GM23338 (cell line): ENCODE measurements around the gene PTPRN2. TPM values are rescaled to one million over a fixed set of nuclear protein-coding genes. Genes with fewer than 3 reads are reported as not detected.

Source experiments
- ATAC-seq: fragments of 200-7000 bp; cut with Tn5 transposase; 3 replicates; pipeline ENCODE4 v1.9.1; 2020
- DNase-seq: peaks from one replicate; pipeline ENCODE4 v3.0.0-alpha.2; 2015; ENCODE audit warnings: low spot score
- H2AFZ ChIP-seq: fragments of 200-600 bp; sonication (generic); 2 replicates; pipeline ENCODE4 v1.8.0; 2016; ENCODE audit warnings: antibody characterized with exemption, mild to moderate bottlenecking, moderate library complexity
- H3F3A ChIP-seq: fragments of 200-600 bp; sonication (generic); replicated peaks from 2 replicates; pipeline ENCODE4 v1.8.0; 2017; ENCODE audit warnings: antibody characterized with exemption, mixed run types, low read depth
- H3K27ac ChIP-seq: fragments of 200-600 bp; sonication (generic); 2 replicates; pipeline ENCODE4 v1.6.1; 2016; ENCODE audit warnings: low read depth
- H3K27me3 ChIP-seq: fragments of 200-600 bp; sonication (generic); 2 replicates; pipeline ENCODE4 v1.8.0; 2016; ENCODE audit warnings: mild to moderate bottlenecking, mixed run types, moderate library complexity; ENCODE audit not compliant: insufficient read depth
- H3K36me3 ChIP-seq: fragments of 200-600 bp; sonication (generic); 2 replicates; pipeline ENCODE4 v1.8.0; 2016; ENCODE audit warnings: mild to moderate bottlenecking; ENCODE audit not compliant: insufficient read depth
- H3K4me1 ChIP-seq: fragments of 200-600 bp; sonication (generic); 2 replicates; pipeline ENCODE4 v1.8.0; 2016; ENCODE audit warnings: mild to moderate bottlenecking, moderate library complexity; ENCODE audit not compliant: insufficient read depth
- H3K4me2 ChIP-seq: fragments of 200-600 bp; sonication (generic); 2 replicates; pipeline ENCODE4 v1.7.1; 2017; ENCODE audit warnings: mixed run types
- H3K4me3 ChIP-seq: fragments of 200-600 bp; sonication (generic); 2 replicates; pipeline ENCODE4 v1.6.1; 2016; ENCODE audit warnings: mixed run types
- H3K79me2 ChIP-seq: fragments of 200-600 bp; sonication (generic); replicated peaks from 2 replicates; pipeline ENCODE4 v1.8.0; 2017; ENCODE audit warnings: mild to moderate bottlenecking; ENCODE audit not compliant: insufficient read depth
- H3K9me2 ChIP-seq: fragments of 200-600 bp; sonication (generic); 2 replicates; pipeline ENCODE4 v1.8.0; 2017; ENCODE audit not compliant: insufficient read depth
- H4K20me1 ChIP-seq: fragments of 200-600 bp; sonication (generic); replicated peaks from 2 replicates; pipeline ENCODE4 v1.8.0; 2017; ENCODE audit warnings: mild to moderate bottlenecking; ENCODE audit not compliant: insufficient read depth
- H3K27ac Mint-ChIP-seq: 2 replicates; pipeline ENCODE4 v1.8.0; 2020; ENCODE audit warnings: inconsistent platforms, mild to moderate bottlenecking, moderate library complexity, mixed read lengths
- H3K27me3 Mint-ChIP-seq: 3 replicates; pipeline ENCODE4 v1.8.0; 2022; ENCODE audit warnings: low read depth, mild to moderate bottlenecking, moderate library complexity, mixed read lengths, inconsistent platforms; ENCODE audit not compliant: insufficient read depth, poor library complexity
- H3K36me3 Mint-ChIP-seq: 3 replicates; pipeline ENCODE4 v1.8.0; 2021; ENCODE audit warnings: low read depth, mild to moderate bottlenecking, inconsistent platforms, moderate library complexity, mixed read lengths
- H3K4me1 Mint-ChIP-seq: 3 replicates; pipeline ENCODE4 v1.8.0; 2020; ENCODE audit warnings: mild to moderate bottlenecking, inconsistent platforms, mixed read lengths
- H3K4me3 Mint-ChIP-seq: 3 replicates; pipeline ENCODE4 v1.8.0; 2021; ENCODE audit warnings: moderate library complexity, mild to moderate bottlenecking, inconsistent platforms, mixed read lengths
- H3K9me3 Mint-ChIP-seq: 3 replicates; pipeline ENCODE4 v1.8.0; 2020; ENCODE audit warnings: moderate library complexity, mild to moderate bottlenecking, inconsistent platforms, mixed read lengths
- CREB1 ChIP-seq: fragments of 250-450 bp; sonication (Bioruptor Pico); IDR thresholded peaks from 2 replicates; pipeline ENCODE4 v1.5.0; 2020; ENCODE audit warnings: low read depth, mild to moderate bottlenecking, moderate library complexity
- CTCF ChIP-seq, 2 experiments: fragments of 200-600 bp in 1 of 2; sonication (generic) in 1 of 2; conservative IDR thresholded peaks; 2 replicates each; pipeline versions ENCODE4 v1.5.1 to v1.6.1; 2016 to 2017; ENCODE audit warnings: antibody characterized with exemption in 2 of 2, low read depth in 2 of 2, mild to moderate bottlenecking in 2 of 2, moderate library complexity in 1 of 2
- ETS1 ChIP-seq: IDR thresholded peaks from 2 replicates; pipeline ENCODE4 v1.6.1; 2016; ENCODE audit warnings: antibody characterized with exemption
- EZH2 ChIP-seq: fragments of 200-600 bp; sonication (generic); IDR thresholded peaks from one replicate; pipeline ENCODE4 v1.8.0; 2017; ENCODE audit warnings: antibody characterized with exemption, mild to moderate bottlenecking, low read depth; ENCODE audit not compliant: unreplicated experiment
- EZH2phosphoT487 ChIP-seq: fragments of 200-600 bp; sonication (generic); IDR thresholded peaks from one replicate; pipeline ENCODE4 v1.8.1; 2018; ENCODE audit warnings: antibody characterized with exemption; ENCODE audit not compliant: unreplicated experiment
- JUNB ChIP-seq: IDR thresholded peaks from one replicate; pipeline ENCODE4 v1.6.1; 2016; ENCODE audit warnings: antibody characterized with exemption; ENCODE audit not compliant: unreplicated experiment
- NANOG ChIP-seq: IDR thresholded peaks from 2 replicates; pipeline ENCODE4 v1.6.1; 2016; ENCODE audit warnings: antibody characterized with exemption, borderline replicate concordance
- POLR2AphosphoS5 ChIP-seq: IDR thresholded peaks from 2 replicates; pipeline ENCODE4 v1.6.1; 2016; ENCODE audit warnings: antibody characterized with exemption, low read depth
- REST ChIP-seq: IDR thresholded peaks from one replicate; pipeline ENCODE4 v1.6.1; 2018; ENCODE audit warnings: antibody characterized with exemption; ENCODE audit not compliant: unreplicated experiment
- ZNF331 ChIP-seq: fragments of 250-450 bp; sonication (Bioruptor Pico); IDR thresholded peaks from 2 replicates; pipeline ENCODE4 v1.5.0; 2020; ENCODE audit warnings: low read depth, mild to moderate bottlenecking, moderate library complexity
- polyA plus RNA-seq: library from polyadenylated mRNA; unstranded; fragments of >200 nt; fragmentation: Nextera tagmentation; extraction: Ambion mirVana; gene quantifications from 2 replicates; pipeline ENCODE4 v1.2.1, GENCODE V29; 2016
- total RNA-seq: library from RNA; depleted of rRNA; stranded (reverse); fragments of >200 nt; shearing (Covaris generic); gene quantifications from 2 replicates; pipeline ENCODE4 v1.2.3, GENCODE V29; 2014
- TF ChIP-seq, protein P1 (sequence below): fragments of 250-450 bp; sonication (Bioruptor Pico); IDR thresholded peaks from 2 replicates; pipeline ENCODE4 v1.5.0; 2020; ENCODE audit warnings: mild to moderate bottlenecking, moderate library complexity

Gene PTPRN2
- total and polyA plus RNA-seq, 2 experiments from 2014 or later = 0.87 to 4.0 TPM

GRCh38 chr7:158454631-158455030 lies 133.0 kb downstream of the PTPRN2 start:
- no peak for DNase-seq
- no peak for ATAC-seq
- no peaks in the 10 kb centered on the region for H3K9me2 ChIP-seq
- no peak overlapping the region for H3K27ac ChIP-seq
- Mint-ChIP-seq H3K9me3 (peaks cover 78% of the 10 kb centered on the region), H3K4me3 (no peak overlapping the region), H3K36me3 (peaks cover 28% of the 10 kb centered on the region), H3K27me3 (peaks cover 4% of the 10 kb centered on the region), H3K27ac (no peak overlapping the region), H3K4me1 (peaks cover 12% of the 10 kb centered on the region)
- H3K79me2 ChIP-seq = no peaks in the 10 kb centered on the region
- H3F3A ChIP-seq = 0 out of 2 replicates have a peak, but pooled peaks cover 3% of the 10 kb centered on the region
- H2AFZ ChIP-seq = no peak overlapping the region
- H3K36me3 ChIP-seq = no peaks in the 10 kb centered on the region
- TF ChIP-seq NANOG (no peak), JUNB (no peak), CTCF (conservative IDR thresholded peaks at IDR 0.05; ENCODE audit: low read depth in 2 of 2) (no peak), ETS1 (no peak), CREB1 (CRISPR knock-in tag) (no peak), EZH2 (no peak), REST (no peak), ZNF331 (CRISPR knock-in tag) (no peak), EZH2phosphoT487 (no peak), POLR2AphosphoS5 (no peak)
- TF ChIP-seq, protein P1, sequence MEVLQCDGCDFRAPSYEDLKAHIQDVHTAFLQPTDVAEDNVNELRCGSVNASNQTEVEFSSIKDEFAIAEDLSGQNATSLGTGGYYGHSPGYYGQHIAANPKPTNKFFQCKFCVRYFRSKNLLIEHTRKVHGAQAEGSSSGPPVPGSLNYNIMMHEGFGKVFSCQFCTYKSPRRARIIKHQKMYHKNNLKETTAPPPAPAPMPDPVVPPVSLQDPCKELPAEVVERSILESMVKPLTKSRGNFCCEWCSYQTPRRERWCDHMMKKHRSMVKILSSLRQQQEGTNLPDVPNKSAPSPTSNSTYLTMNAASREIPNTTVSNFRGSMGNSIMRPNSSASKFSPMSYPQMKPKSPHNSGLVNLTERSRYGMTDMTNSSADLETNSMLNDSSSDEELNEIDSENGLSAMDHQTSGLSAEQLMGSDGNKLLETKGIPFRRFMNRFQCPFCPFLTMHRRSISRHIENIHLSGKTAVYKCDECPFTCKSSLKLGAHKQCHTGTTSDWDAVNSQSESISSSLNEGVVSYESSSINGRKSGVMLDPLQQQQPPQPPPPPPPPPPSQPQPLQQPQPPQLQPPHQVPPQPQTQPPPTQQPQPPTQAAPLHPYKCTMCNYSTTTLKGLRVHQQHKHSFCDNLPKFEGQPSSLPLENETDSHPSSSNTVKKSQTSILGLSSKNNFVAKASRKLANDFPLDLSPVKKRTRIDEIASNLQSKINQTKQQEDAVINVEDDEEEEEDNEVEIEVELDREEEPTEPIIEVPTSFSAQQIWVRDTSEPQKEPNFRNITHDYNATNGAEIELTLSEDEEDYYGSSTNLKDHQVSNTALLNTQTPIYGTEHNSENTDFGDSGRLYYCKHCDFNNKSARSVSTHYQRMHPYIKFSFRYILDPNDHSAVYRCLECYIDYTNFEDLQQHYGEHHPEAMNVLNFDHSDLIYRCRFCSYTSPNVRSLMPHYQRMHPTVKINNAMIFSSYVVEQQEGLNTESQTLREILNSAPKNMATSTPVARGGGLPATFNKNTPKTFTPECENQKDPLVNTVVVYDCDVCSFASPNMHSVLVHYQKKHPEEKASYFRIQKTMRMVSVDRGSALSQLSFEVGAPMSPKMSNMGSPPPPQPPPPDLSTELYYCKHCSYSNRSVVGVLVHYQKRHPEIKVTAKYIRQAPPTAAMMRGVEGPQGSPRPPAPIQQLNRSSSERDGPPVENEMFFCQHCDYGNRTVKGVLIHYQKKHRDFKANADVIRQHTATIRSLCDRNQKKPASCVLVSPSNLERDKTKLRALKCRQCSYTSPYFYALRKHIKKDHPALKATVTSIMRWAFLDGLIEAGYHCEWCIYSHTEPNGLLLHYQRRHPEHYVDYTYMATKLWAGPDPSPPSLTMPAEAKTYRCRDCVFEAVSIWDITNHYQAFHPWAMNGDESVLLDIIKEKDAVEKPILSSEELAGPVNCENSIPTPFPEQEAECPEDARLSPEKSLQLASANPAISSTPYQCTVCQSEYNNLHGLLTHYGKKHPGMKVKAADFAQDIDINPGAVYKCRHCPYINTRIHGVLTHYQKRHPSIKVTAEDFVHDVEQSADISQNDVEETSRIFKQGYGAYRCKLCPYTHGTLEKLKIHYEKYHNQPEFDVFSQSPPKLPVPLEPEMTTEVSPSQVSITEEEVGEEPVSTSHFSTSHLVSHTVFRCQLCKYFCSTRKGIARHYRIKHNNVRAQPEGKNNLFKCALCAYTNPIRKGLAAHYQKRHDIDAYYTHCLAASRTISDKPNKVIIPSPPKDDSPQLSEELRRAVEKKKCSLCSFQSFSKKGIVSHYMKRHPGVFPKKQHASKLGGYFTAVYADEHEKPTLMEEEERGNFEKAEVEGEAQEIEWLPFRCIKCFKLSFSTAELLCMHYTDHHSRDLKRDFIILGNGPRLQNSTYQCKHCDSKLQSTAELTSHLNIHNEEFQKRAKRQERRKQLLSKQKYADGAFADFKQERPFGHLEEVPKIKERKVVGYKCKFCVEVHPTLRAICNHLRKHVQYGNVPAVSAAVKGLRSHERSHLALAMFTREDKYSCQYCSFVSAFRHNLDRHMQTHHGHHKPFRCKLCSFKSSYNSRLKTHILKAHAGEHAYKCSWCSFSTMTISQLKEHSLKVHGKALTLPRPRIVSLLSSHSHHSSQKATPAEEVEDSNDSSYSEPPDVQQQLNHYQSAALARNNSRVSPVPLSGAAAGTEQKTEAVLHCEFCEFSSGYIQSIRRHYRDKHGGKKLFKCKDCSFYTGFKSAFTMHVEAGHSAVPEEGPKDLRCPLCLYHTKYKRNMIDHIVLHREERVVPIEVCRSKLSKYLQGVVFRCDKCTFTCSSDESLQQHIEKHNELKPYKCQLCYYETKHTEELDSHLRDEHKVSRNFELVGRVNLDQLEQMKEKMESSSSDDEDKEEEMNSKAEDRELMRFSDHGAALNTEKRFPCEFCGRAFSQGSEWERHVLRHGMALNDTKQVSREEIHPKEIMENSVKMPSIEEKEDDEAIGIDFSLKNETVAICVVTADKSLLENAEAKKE = no peak
- no peaks in the 10 kb centered on the region for H4K20me1 ChIP-seq
- H3K27me3 ChIP-seq = no peaks in the 10 kb centered on the region
- H3K4me1 ChIP-seq = peaks cover 7% of the 10 kb centered on the region
- H3K4me3 ChIP-seq = no peak overlapping the region
- H3K4me2 ChIP-seq = no peak overlapping the region
